ENCODE measurements around the gene DNMT3A.
"Not testable (repeated sequence)": the region's sequence is repeated elsewhere in the genome, so short reads cannot be mapped to it uniquely, and the experiment has no call there.

DNMT3A gene

GRCh38 chr2:25272705-25273104, 69.0 kb downstream of the DNMT3A start:
- H3K4me1 ChIP-seq (ENCODE audit: insufficient read depth, low read length): peaks cover 35% of the 10 kb centered on the region
- not testable (repeated sequence) for H3K36me3 ChIP-seq (ENCODE audit: insufficient read depth, low read length); H3K9ac ChIP-seq (ENCODE audit: low read depth, low read length); H3K9me3 ChIP-seq (ENCODE audit: control insufficient read depth, insufficient read depth, low read length)

- H3K36me3 ChIP-seq (ENCODE audit: insufficient read depth, low read length): no peaks in the 10 kb centered on the region
- H3K9me3 ChIP-seq (ENCODE audit: control insufficient read depth, insufficient read depth, low read length): no peaks in the 10 kb centered on the region
- H3K9ac ChIP-seq (ENCODE audit: low read depth, low read length): no peak overlapping the region
- H3K4me1 ChIP-seq (ENCODE audit: insufficient read depth, low read length): peaks cover 26% of the 10 kb centered on the region
Measured at GRCh38 chr2:25270061-25270460, 71.7 kb downstream of the DNMT3A start.

DNA sequence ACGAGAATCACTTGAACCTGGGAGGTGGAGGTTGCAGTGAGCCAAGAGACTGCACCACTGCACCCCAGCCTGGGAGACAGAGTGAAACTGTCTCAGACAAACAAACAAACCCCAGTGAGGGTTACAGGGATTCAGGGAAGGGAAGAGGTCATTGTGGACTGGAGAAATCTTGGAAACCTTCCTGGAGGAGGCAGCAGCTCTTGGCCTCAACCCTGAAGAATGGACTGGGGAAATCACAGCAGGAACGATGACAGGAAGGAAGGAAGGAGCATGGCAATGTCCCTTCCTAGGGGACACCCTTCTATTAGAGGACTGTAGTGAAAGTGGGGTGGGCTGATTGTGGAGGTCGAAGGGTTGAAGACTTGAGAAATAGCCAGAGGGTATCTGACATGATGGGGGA, 72.5 kb downstream of the DNMT3A start:
- Histone ChIP-seq H3K9me3 (ENCODE audit: control insufficient read depth, insufficient read depth, low read length) (no peaks in the 10 kb centered on the region), H3K9ac (ENCODE audit: low read depth, low read length) (no peak overlapping the region), H3K36me3 (ENCODE audit: insufficient read depth, low read length) (no peaks in the 10 kb centered on the region), H3K4me1 (ENCODE audit: insufficient read depth, low read length) (peaks cover 29% of the 10 kb centered on the region)

DNA sequence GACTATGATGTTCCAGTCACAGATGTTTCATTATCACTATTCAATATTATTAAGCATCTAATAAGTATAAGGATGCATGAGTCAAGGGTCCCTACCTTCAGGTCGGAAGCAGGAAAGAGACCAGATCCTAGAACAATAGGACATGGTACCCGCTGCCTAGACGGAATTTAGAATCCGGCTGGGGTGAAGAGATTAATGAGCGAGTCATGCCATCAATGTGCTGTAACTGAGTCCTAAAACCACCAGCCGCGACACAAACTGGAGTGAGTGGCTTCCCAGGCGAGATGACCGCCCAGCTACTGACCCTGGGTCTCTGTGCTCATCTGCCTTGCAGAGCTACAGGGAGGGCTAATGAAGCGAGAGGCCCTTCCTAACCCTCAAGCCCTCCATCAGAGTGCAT, 73.6 kb downstream of the DNMT3A start:
- Histone ChIP-seq H3K9me3 (ENCODE audit: control insufficient read depth, insufficient read depth, low read length) (no peaks in the 10 kb centered on the region), H3K36me3 (ENCODE audit: insufficient read depth, low read length) (no peaks in the 10 kb centered on the region), H3K9ac (ENCODE audit: low read depth, low read length) (no peak overlapping the region), H3K4me1 (ENCODE audit: insufficient read depth, low read length) (peaks cover 40% of the 10 kb centered on the region)

DNA sequence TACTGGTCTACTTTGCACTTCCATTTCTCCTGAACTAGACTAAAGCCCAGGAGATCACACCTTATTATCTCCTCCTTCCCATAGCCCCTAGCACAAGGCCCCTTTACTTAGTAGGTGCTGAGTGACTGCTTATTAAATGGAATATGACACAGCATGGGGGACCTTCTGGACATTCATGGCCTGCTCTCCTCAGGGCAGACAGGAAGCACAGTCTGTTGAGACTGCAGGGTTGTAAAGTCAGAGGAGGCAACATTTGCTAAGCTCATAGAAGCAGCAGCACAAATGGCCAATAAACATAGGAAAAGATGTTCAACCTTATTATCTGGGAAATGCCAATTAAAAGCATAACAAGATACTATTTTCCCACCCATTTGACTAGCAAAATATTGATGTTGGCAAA, 75.3 kb downstream of the DNMT3A start:
- H3K9me3 ChIP-seq (ENCODE audit: control insufficient read depth, insufficient read depth, low read length): no peaks in the 10 kb centered on the region
- H3K4me1 ChIP-seq (ENCODE audit: insufficient read depth, low read length): peaks cover 42% of the 10 kb centered on the region
- H3K9ac ChIP-seq (ENCODE audit: low read depth, low read length): no peak overlapping the region
- no peaks in the 10 kb centered on the region for H3K36me3 ChIP-seq (ENCODE audit: insufficient read depth, low read length)

DNA sequence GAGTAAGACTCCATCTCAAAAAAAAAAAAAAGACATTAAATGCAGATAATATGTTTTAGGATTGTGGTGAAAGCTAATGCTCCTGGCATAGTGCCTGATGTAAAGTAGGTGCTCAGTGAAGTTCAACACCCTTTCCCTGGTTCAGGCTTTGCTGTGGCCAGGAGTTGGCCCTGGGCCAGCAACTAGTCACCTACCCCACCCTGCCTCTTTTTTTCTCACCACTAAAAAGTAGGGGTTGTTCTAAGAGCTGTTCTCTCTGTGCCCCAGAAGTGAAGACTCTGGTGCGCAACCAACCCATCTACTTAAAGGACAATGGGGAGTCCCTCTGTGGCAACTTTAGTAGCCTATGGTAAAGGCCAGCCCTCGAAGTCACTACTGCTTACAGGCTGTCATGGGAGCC, 75.9 kb downstream of the DNMT3A start:
- Histone ChIP-seq H3K36me3 (ENCODE audit: insufficient read depth, low read length) (no peaks in the 10 kb centered on the region), H3K4me1 (ENCODE audit: insufficient read depth, low read length) (peaks cover 42% of the 10 kb centered on the region), H3K9ac (ENCODE audit: low read depth, low read length) (no peak overlapping the region), H3K9me3 (ENCODE audit: control insufficient read depth, insufficient read depth, low read length) (no peaks in the 10 kb centered on the region)

GRCh38 chr2:25265001-25265400, 76.7 kb downstream of the DNMT3A start:
- Histone ChIP-seq H3K9ac (ENCODE audit: low read depth, low read length) (no peak overlapping the region), H3K36me3 (ENCODE audit: insufficient read depth, low read length) (no peaks in the 10 kb centered on the region), H3K9me3 (ENCODE audit: control insufficient read depth, insufficient read depth, low read length) (no peaks in the 10 kb centered on the region), H3K4me1 (ENCODE audit: insufficient read depth, low read length) (peaks cover 42% of the 10 kb centered on the region)

DNA sequence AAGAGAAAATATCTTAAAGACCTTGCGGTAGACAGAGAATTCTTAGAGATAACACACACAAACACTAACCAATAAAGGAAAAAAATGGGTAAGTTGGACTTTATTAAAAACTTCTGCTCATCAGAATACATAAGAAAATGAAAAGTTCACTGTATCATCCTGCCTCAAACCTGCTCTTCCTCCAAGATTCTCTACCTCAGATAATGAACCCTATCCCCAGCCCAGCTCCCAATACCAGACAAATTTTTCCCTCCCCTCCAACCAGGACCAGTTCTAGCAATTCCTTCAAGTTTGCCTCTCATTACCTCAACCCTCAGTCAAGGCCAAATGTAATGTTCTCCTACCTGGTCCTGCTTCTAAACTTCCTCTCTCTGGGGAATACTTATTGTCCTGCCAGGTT, 79.4 kb downstream of the DNMT3A start:
- peaks cover 58% of the 10 kb centered on the region for H3K4me1 ChIP-seq (ENCODE audit: insufficient read depth, low read length)

GRCh38 chr2:25259737-25260124, 82.0 kb downstream of the DNMT3A start:
- Histone ChIP-seq H3K9ac (ENCODE audit: low read depth, low read length) (peak overlapping the region; percentile 30), H3K36me3 (ENCODE audit: insufficient read depth, low read length) (no peaks in the 10 kb centered on the region), H3K4me1 (ENCODE audit: insufficient read depth, low read length) (peaks cover 58% of the 10 kb centered on the region), H3K9me3 (ENCODE audit: control insufficient read depth, insufficient read depth, low read length) (no peaks in the 10 kb centered on the region)

More for the DNA sequence above, 79.4 kb downstream of the DNMT3A start:
- no peaks in the 10 kb centered on the region for H3K9me3 ChIP-seq (ENCODE audit: control insufficient read depth, insufficient read depth, low read length)
- H3K36me3 ChIP-seq (ENCODE audit: insufficient read depth, low read length): no peaks in the 10 kb centered on the region
- H3K9ac ChIP-seq (ENCODE audit: low read depth, low read length): no peak overlapping the region

DNA sequence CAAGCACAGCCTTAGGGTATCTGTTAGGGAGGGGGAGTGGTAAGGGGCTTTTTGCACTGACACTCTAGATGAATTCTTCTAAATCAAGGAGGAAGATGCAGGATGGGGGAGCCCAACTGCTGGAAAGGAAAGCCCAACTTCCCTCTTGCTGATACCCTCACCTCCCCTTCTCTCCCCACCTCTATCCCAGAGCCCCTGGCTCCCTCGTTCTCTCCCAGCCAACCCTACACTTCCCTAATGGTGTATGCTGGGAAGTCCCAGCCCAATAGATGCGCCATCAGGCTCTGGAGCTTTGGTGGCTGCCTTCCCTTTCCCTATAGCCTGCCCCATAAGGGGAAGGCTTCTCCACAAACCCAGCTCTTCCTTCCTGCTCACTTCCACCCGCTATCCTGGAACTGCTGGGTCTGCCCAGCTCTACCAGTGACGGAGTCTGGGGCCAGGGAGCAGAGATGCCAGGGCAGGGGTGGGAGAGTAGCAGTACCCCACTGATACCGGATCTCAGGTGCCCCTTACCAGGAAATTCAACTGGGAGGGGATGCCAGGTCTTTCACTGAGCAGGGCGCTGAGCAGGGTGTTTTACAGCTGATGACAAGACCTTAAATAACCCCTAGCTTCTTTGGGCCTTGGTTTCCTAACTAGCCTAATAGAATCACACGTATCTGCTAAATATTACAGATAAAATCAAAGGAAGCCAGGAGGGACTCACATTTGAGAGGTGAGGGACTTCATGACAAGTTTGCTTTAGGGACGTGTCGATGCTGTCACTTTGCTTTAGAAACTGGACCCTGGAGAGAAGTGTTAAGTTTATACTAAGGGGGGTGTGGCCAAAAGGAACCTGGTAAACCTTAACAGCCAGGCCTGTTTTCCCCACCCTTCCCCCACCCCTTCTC, 82.6 kb downstream of the DNMT3A start:
- Histone ChIP-seq H3K9ac (ENCODE audit: low read depth, low read length) (peak overlapping the region; percentile 34; the same call in 1 of the 2 replicates), H3K9me3 (ENCODE audit: control insufficient read depth, insufficient read depth, low read length) (no peaks in the 10 kb centered on the region), H3K4me1 (ENCODE audit: insufficient read depth, low read length) (peaks cover 57% of the 10 kb centered on the region), H3K36me3 (ENCODE audit: insufficient read depth, low read length) (no peaks in the 10 kb centered on the region)

DNA sequence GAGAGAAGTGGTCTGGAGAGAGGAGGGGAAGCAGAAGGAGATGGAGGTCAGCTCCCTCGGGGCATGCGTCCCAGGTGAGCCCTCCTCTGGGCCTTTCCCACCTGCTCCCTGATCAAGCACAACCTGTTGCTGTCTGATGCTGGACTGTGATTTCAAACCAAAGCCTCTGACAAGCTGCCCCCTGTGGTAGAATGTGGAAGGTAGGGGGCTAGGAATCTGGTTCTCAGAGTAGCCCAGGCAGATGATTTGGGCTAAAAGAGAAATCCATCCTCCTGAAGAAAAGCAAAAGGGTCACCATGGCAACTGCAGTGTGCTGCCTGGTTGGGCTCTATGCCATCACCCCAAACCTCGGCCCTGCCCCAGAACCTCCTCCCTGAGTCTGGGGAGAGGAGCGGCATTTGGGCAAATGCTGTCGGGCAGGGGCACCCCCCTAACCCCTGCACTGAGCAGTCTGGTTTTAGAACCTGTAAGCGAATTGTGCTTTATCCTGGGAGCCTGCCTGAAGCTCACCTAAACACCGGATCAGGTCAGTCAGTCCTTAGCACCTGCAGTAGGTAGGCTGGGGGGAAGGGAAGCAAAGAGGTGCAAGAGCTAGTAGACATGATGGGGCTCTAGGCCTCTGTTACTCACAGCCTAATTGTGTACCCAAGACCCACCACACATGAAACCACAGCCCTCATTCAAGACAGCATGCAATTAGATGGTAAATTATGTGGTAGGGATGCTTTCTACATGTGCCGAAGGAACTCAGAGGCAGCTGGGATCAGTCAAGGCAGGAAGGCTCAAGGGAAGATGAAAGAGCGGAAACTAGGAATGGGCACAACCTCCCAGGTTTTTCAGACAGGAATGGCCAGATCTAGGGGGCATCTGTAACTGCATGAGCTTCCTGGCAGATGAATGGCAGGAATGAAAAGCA, 83.5 kb downstream of the DNMT3A start:
- Histone ChIP-seq H3K36me3 (ENCODE audit: insufficient read depth, low read length) (no peaks in the 10 kb centered on the region), H3K4me1 (ENCODE audit: insufficient read depth, low read length) (peaks cover 51% of the 10 kb centered on the region), H3K9me3 (ENCODE audit: control insufficient read depth, insufficient read depth, low read length) (no peaks in the 10 kb centered on the region), H3K9ac (ENCODE audit: low read depth, low read length) (no peak overlapping the region)

DNA sequence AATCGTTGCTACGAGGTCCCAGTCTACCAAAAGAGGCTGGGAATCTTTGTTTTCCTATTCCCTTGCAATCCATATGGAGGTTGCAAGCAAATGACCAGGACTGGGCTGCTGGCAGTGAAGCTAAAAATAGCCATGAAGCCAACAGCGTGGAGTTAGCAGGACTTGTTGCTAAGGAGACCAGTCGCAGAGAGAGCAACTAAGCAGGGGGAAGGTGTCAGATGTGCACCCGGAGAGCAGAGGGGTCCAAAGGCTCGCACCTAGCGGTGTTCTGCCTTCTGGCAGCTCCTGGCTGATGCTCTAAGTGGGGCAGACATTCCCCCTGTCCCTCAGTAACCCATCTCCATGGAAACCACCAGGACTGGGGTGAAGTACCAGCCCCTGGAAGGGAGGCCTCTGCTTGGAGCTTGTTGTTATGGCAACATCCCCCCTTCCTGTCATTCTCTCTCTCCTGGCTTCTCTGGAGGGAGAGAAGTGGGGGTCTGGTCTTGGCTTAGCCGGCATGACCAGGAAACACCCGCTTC, 84.6 kb downstream of the DNMT3A start:
- no peaks in the 10 kb centered on the region for H3K36me3 ChIP-seq (ENCODE audit: insufficient read depth, low read length)

DNA sequence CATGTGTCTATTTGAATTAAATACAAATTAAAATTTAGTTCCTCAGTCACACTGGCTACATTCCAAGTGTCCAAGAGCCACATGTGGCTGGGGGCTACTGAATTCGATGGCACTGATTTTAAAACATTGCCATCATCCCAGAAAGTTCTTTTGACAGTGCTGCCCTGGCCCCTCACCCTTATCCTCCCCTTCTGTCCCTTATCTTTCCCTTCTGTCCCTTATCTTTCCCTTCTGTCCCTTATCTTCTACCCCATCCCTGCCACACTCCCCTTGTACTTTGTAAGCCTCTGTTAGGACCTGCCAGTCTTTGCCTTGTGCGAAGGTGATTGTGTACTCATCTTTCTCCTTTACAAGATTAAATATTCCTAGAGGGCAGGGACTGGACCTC, 85.2 kb downstream of the DNMT3A start:
- H3K4me1 ChIP-seq (ENCODE audit: insufficient read depth, low read length): peaks cover 45% of the 10 kb centered on the region
- no peaks in the 10 kb centered on the region for H3K36me3 ChIP-seq (ENCODE audit: insufficient read depth, low read length)
- H3K9me3 ChIP-seq (ENCODE audit: control insufficient read depth, insufficient read depth, low read length): no peaks in the 10 kb centered on the region
- no peak overlapping the region for H3K9ac ChIP-seq (ENCODE audit: low read depth, low read length)

More for the DNA sequence above, 84.6 kb downstream of the DNMT3A start:
- no peak overlapping the region for H3K9ac ChIP-seq (ENCODE audit: low read depth, low read length)
- no peaks in the 10 kb centered on the region for H3K9me3 ChIP-seq (ENCODE audit: control insufficient read depth, insufficient read depth, low read length)
- H3K4me1 ChIP-seq (ENCODE audit: insufficient read depth, low read length): peaks cover 45% of the 10 kb centered on the region

GRCh38 chr2:25255745-25256487, 85.8 kb downstream of the DNMT3A start:
- no peak overlapping the region for H3K9ac ChIP-seq (ENCODE audit: low read depth, low read length)
- no peaks in the 10 kb centered on the region for H3K9me3 ChIP-seq (ENCODE audit: control insufficient read depth, insufficient read depth, low read length)
- H3K4me1 ChIP-seq (ENCODE audit: insufficient read depth, low read length): peaks cover 45% of the 10 kb centered on the region
- no peaks in the 10 kb centered on the region for H3K36me3 ChIP-seq (ENCODE audit: insufficient read depth, low read length)
